ENCODE measurements around the gene AKAP1. TPM values are rescaled to one million over a fixed set of nuclear protein-coding genes. Genes with fewer than 3 reads are reported as not detected.

AKAP1 gene
- total and polyA plus RNA-seq, 2 of the 8 experiments (the other 6 are each of a cell fraction or from before 2014, with no cell fraction given) = 120 to 156 TPM

- TF ChIP-seq KDM4A (IDR thresholded peaks at IDR 0.05; ENCODE audit: low read depth, low read length, severe bottlenecking) = no peak
- no peak for TF ChIP-seq YY1 (IDR thresholded peaks at IDR 0.05; ENCODE audit: low read depth, low read length)
- no peak for TF ChIP-seq CREB1 (IDR thresholded peaks at IDR 0.05)
Observed at GRCh38 chr17:57170866-57171265, 85.8 kb downstream of the AKAP1 start (continued).

Other genes starting within 250 kb of the AKAP1 start
- gene TRIM25, start 171.2 kb upstream of the AKAP1 start, total RNA-seq (2021; fragmentation: NEBNext Ultra II Directional; extraction: Animal tissue kit (Norgen Biotek cat#: 25700)) = 37.3 and 38.9 TPM in 2 replicates
- gene TRIM25, start 171.2 kb upstream of the AKAP1 start, polyA plus RNA-seq (2011; rRNA removed) = 16.6 and 23.0 TPM in 2 replicates
- gene COIL, start 124.2 kb upstream of the AKAP1 start, total RNA-seq (2021; fragmentation: NEBNext Ultra II Directional; extraction: Animal tissue kit (Norgen Biotek cat#: 25700)) = 21.3 and 23.6 TPM in 2 replicates
- gene COIL, start 124.2 kb upstream of the AKAP1 start, polyA plus RNA-seq (2011; rRNA removed) = 3.1 and 5.2 TPM in 2 replicates
- gene SCPEP1, start 107.1 kb upstream of the AKAP1 start, total RNA-seq (2021; fragmentation: NEBNext Ultra II Directional; extraction: Animal tissue kit (Norgen Biotek cat#: 25700)) = 48.8 and 52.6 TPM in 2 replicates
- gene SCPEP1, start 107.1 kb upstream of the AKAP1 start, polyA plus RNA-seq (2011; rRNA removed) = 26.8 and 30.7 TPM in 2 replicates
- gene MSI2, start 171.3 kb downstream of the AKAP1 start, total RNA-seq (2021; fragmentation: NEBNext Ultra II Directional; extraction: Animal tissue kit (Norgen Biotek cat#: 25700)) = 73.1 and 80.6 TPM in 2 replicates
- 36.7 and 50.7 TPM in 2 replicates for gene MSI2, start 171.3 kb downstream of the AKAP1 start, polyA plus RNA-seq (2011; rRNA removed)

Data from H1 (cell line).